Gastroesophageal sphincter (tissue), 3 donors: ENCODE results near the gene GRAMD1C.

ENCODE experiments used
- EP300 ChIP-seq: sonication (generic); formaldehyde crosslinking; IDR thresholded peaks from one replicate; pipeline ENCODE4 v1.6.1; 2017; ENCODE audit warnings: antibody characterized with exemption, mild to moderate bottlenecking
- POLR2A ChIP-seq, 2 donors: fragments of 450-650 bp; IDR thresholded peaks; one replicate each; pipeline ENCODE4 v1.6.1; 2017; ENCODE audit warnings: antibody characterized with exemption in 2 of 2, mild to moderate bottlenecking in 2 of 2, moderate library complexity in 1 of 2
- POLR2AphosphoS5 ChIP-seq: sonication (generic); formaldehyde crosslinking; IDR thresholded peaks from one replicate; pipeline ENCODE4 v1.6.1; 2017; ENCODE audit warnings: antibody characterized with exemption
- TF ChIP-seq, protein P1 (sequence below), 4 experiments: fragments of 200-600 bp in 2 of 4; fragments of 450-650 bp in 2 of 4; sonication (generic) in 1 of 4; IDR thresholded peaks; one replicate each; pipeline ENCODE4 v1.5.1; 2017 to 2019; ENCODE audit warnings: antibody characterized with exemption in 4 of 4, mild to moderate bottlenecking in 2 of 4, moderate library complexity in 2 of 4

DNA sequence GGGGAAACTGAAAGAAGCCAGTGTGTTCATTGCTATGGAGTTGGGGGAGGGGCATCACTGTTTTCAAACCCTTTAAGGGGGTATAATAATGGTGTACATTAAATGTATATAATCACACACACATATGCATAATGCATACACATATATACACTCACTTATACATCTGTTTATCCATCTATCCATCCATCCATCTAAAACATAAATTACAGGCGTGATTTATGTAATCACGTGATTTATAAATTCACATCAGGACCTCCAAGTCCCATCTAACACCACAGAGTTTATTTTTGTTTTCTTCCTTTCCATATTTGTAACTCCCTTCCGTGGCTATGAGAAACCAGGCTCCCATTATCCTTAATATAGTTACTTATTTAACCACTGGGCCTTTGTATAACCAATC, 39.8 kb downstream of the GRAMD1C start:
- TF ChIP-seq, protein P1, sequence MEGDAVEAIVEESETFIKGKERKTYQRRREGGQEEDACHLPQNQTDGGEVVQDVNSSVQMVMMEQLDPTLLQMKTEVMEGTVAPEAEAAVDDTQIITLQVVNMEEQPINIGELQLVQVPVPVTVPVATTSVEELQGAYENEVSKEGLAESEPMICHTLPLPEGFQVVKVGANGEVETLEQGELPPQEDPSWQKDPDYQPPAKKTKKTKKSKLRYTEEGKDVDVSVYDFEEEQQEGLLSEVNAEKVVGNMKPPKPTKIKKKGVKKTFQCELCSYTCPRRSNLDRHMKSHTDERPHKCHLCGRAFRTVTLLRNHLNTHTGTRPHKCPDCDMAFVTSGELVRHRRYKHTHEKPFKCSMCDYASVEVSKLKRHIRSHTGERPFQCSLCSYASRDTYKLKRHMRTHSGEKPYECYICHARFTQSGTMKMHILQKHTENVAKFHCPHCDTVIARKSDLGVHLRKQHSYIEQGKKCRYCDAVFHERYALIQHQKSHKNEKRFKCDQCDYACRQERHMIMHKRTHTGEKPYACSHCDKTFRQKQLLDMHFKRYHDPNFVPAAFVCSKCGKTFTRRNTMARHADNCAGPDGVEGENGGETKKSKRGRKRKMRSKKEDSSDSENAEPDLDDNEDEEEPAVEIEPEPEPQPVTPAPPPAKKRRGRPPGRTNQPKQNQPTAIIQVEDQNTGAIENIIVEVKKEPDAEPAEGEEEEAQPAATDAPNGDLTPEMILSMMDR (IDR thresholded peaks at IDR 0.05) = no peak
- TF ChIP-seq EP300 (no peak), POLR2A (IDR thresholded peaks at IDR 0.05) (no peak), POLR2AphosphoS5 (no peak)
